KMS-11 (cell line): ENCODE results near the gene NPTXR.

Experiments used
- H2AFZ ChIP-seq: fragments of 200-600 bp; sonication (generic); 2 replicates; pipeline ENCODE4 v1.6.1; 2016; ENCODE audit warnings: antibody characterized with exemption, mixed run types, low read depth
- H3K27ac ChIP-seq: fragments of 200-600 bp; sonication (generic); 2 replicates; pipeline ENCODE4 v1.6.1; 2016; ENCODE audit warnings: mild to moderate bottlenecking, mixed run types
- H3K27me3 ChIP-seq: fragments of 200-600 bp; sonication (generic); 2 replicates; pipeline ENCODE4 v1.6.1; 2017; ENCODE audit warnings: mild to moderate bottlenecking, low read depth, mixed run types, moderate library complexity; ENCODE audit not compliant: insufficient read depth
- H3K36me3 ChIP-seq: fragments of 200-600 bp; sonication (generic); 2 replicates; pipeline ENCODE4 v1.6.1; 2017; ENCODE audit warnings: mild to moderate bottlenecking, mixed run types; ENCODE audit not compliant: insufficient read depth
- H3K4me1 ChIP-seq: fragments of 200-600 bp; sonication (generic); 2 replicates; pipeline ENCODE4 v1.6.1; 2016; ENCODE audit warnings: mild to moderate bottlenecking, low read depth, mixed run types; ENCODE audit not compliant: poor library complexity, severe bottlenecking
- H3K4me2 ChIP-seq: fragments of 200-600 bp; sonication (generic); 2 replicates; pipeline ENCODE4 v1.7.0; 2016; ENCODE audit warnings: mild to moderate bottlenecking, mixed run types
- H3K4me3 ChIP-seq: fragments of 200-600 bp; sonication (generic); IDR thresholded peaks from 2 replicates; pipeline ENCODE4 v1.6.1; 2017; ENCODE audit warnings: low read depth, low read length, mixed read lengths; ENCODE audit not compliant: insufficient read depth
- H3K79me2 ChIP-seq: fragments of 200-600 bp; sonication (generic); 2 replicates; pipeline ENCODE4 v1.6.1; 2016; ENCODE audit warnings: low read depth, mixed run types; ENCODE audit not compliant: insufficient read depth
- H3K9ac ChIP-seq: fragments of 200-600 bp; sonication (generic); 2 replicates; pipeline ENCODE4 v1.6.1; 2016; ENCODE audit warnings: mild to moderate bottlenecking, mixed run types
- H4K20me1 ChIP-seq: fragments of 200-600 bp; sonication (generic); 2 replicates; pipeline ENCODE4 v1.6.1; 2016; ENCODE audit warnings: mild to moderate bottlenecking, mixed run types; ENCODE audit not compliant: insufficient read depth
- CTCF ChIP-seq: fragments of 200-600 bp; sonication (generic); conservative IDR thresholded peaks from 2 replicates; pipeline ENCODE4 v1.6.1; 2017; ENCODE audit warnings: low read depth, mild to moderate bottlenecking, antibody characterized with exemption, low read length, moderate library complexity, mixed read lengths

Gene NPTXR

GRCh38 chr22:38882972-38883622 is 39.3 kb upstream of the NPTXR start:
- no peak overlapping the region for H2AFZ ChIP-seq
- H3K4me3 ChIP-seq: no peak overlapping the region
- H3K27me3 ChIP-seq: no peaks in the 10 kb centered on the region
- no peak for TF ChIP-seq CTCF
- H3K9ac ChIP-seq: no peak overlapping the region
- no peaks in the 10 kb centered on the region for H4K20me1 ChIP-seq
- no peak overlapping the region for H3K27ac ChIP-seq
- H3K4me2 ChIP-seq: no peak overlapping the region
- no peaks in the 10 kb centered on the region for H3K4me1 ChIP-seq
- no peaks in the 10 kb centered on the region for H3K36me3 ChIP-seq
- H3K79me2 ChIP-seq: no peaks in the 10 kb centered on the region

GRCh38 chr22:38881997-38882879 is 38.4 kb upstream of the NPTXR start:
- H2AFZ ChIP-seq: no peak overlapping the region
- H3K79me2 ChIP-seq: no peaks in the 10 kb centered on the region
- H3K27me3 ChIP-seq: no peaks in the 10 kb centered on the region
- H3K27ac ChIP-seq: no peak overlapping the region
- no peaks in the 10 kb centered on the region for H3K36me3 ChIP-seq
- no peak overlapping the region for H3K9ac ChIP-seq
- no peak overlapping the region for H3K4me2 ChIP-seq
- no peaks in the 10 kb centered on the region for H4K20me1 ChIP-seq
- H3K4me1 ChIP-seq: no peaks in the 10 kb centered on the region
- H3K4me3 ChIP-seq: no peak overlapping the region
- TF ChIP-seq CTCF: no peak

GRCh38 chr22:38881464-38881871 is 37.6 kb upstream of the NPTXR start:
- Histone ChIP-seq H2AFZ (no peak overlapping the region), H3K27ac (no peak overlapping the region)

GRCh38 chr22:38879961-38880360 is 36.1 kb upstream of the NPTXR start:
- Histone ChIP-seq H2AFZ (no peak overlapping the region), H3K4me2 (no peak overlapping the region), H3K36me3 (no peaks in the 10 kb centered on the region), H3K4me3 (no peak overlapping the region), H3K9ac (no peak overlapping the region), H4K20me1 (no peaks in the 10 kb centered on the region), H3K27me3 (no peaks in the 10 kb centered on the region), H3K27ac (no peak overlapping the region), H3K79me2 (no peaks in the 10 kb centered on the region), H3K4me1 (no peaks in the 10 kb centered on the region)
- no peak for TF ChIP-seq CTCF

More at GRCh38 chr22:38881464-38881871, 37.6 kb upstream of the NPTXR start:
- H3K4me1 ChIP-seq: no peaks in the 10 kb centered on the region
- H4K20me1 ChIP-seq: no peaks in the 10 kb centered on the region
- TF ChIP-seq CTCF: no peak
- H3K9ac ChIP-seq: no peak overlapping the region
- H3K4me3 ChIP-seq: no peak overlapping the region
- H3K36me3 ChIP-seq: no peaks in the 10 kb centered on the region
- H3K27me3 ChIP-seq: no peaks in the 10 kb centered on the region
- H3K4me2 ChIP-seq: no peak overlapping the region
- no peaks in the 10 kb centered on the region for H3K79me2 ChIP-seq
